ENCODE measurements around the gene MROH8. TPM values are rescaled to one million over a fixed set of nuclear protein-coding genes. Genes with fewer than 3 reads are reported as not detected.

The MROH8 gene
- polyA plus RNA-seq, 1 of the 3 experiments (the other 2 are of a cell fraction), result 3.5 TPM

- 78% methylated on average over 3 of the region's 4 CpGs for WGBS (ENCODE audit: low lambda C conversion rate)
- H3K27me3 ChIP-seq (ENCODE audit: insufficient read depth), result no peaks in the 10 kb centered on the region
- no peaks in the 10 kb centered on the region for H3K79me2 ChIP-seq (ENCODE audit: insufficient read depth)
- peaks cover under 1% of the 10 kb centered on the region for H3F3A ChIP-seq (replicated peaks; ENCODE audit: insufficient read depth)
- no peaks in the 10 kb centered on the region for H3K9me3 ChIP-seq
- H3K36me3 ChIP-seq (replicated peaks in 1 of 2; ENCODE audit: control insufficient read depth in 1 of 2, insufficient read depth in 2 of 2, low read length in 1 of 2), result no peaks in the 10 kb centered on the region
- H3K4me2 ChIP-seq, result no peak overlapping the region
- no peaks in the 10 kb centered on the region for H4K20me1 ChIP-seq (ENCODE audit: insufficient read depth)
- TF ChIP-seq CHD2 (IDR thresholded peaks at IDR 0.05; ENCODE audit: low read length, partially characterized antibody) (no peak), IRF3 (IDR thresholded peaks at IDR 0.05; ENCODE audit: low read depth, low read length) (no peak), MEF2A (IDR thresholded peaks at IDR 0.05; ENCODE audit: borderline replicate concordance, low read depth) (no peak), RFX5 (IDR thresholded peaks at IDR 0.05; ENCODE audit: low read length) (no peak), GABPA (IDR thresholded peaks at IDR 0.05; ENCODE audit: low read depth) (no peak), RXRA (IDR thresholded peaks at IDR 0.05; ENCODE audit: borderline replicate concordance, low read depth) (no peak), ELF1 (IDR thresholded peaks at IDR 0.05) (no peak), NRF1 (IDR thresholded peaks at IDR 0.05; ENCODE audit: low read depth, low read length) (no peak), EZH2phosphoT487 (IDR thresholded peaks at IDR 0.05; ENCODE audit: borderline replicate concordance, low read depth) (no peak), JUND (IDR thresholded peaks at IDR 0.05) (no peak), FOXJ3 (CRISPR knock-in tag; IDR thresholded peaks at IDR 0.05) (no peak), EP300 (IDR thresholded peaks at IDR 0.05; ENCODE audit: borderline replicate concordance in 1 of 2, low read depth in 1 of 2, low read length in 1 of 2) (no peak), YY1 (IDR thresholded peaks at IDR 0.05; ENCODE audit: low read depth) (no peak), SMC3 (IDR thresholded peaks at IDR 0.05; ENCODE audit: low read depth, low read length) (no peak), TAF1 (IDR thresholded peaks at IDR 0.05; ENCODE audit: borderline replicate concordance, low read depth, low read length) (no peak)
- no peak overlapping the region for H2AFZ ChIP-seq (ENCODE audit: low read depth)
- H3K4me1 ChIP-seq (ENCODE audit: control insufficient read depth in 1 of 2, insufficient read depth in 2 of 2, low read depth in 1 of 2, low read length in 1 of 2), result no peaks in the 10 kb centered on the region
- DNase-seq, result no peak
- CTCF ChIA-PET, result no interaction called here
- POLR2A ChIA-PET, result no interaction called here
- no peak overlapping the region for H3K4me3 ChIP-seq (ENCODE audit: low read depth in 2 of 2, low read length in 1 of 2)
- no peaks in the 10 kb centered on the region for H3K9me2 ChIP-seq
- no peak overlapping the region for H3K9ac ChIP-seq
- H3K27ac ChIP-seq (ENCODE audit: low read depth in 2 of 2, low read length in 1 of 2), result no peak overlapping the region
These were observed 70.7 kb downstream of the MROH8 start for GRCh38 chr20:37108676-37109075.

GRCh38 chr20:37102571-37102970 lies 76.8 kb downstream of the MROH8 start:
- peaks cover 4% of the 10 kb centered on the region for H3F3A ChIP-seq (replicated peaks; ENCODE audit: insufficient read depth)
- no peak overlapping the region for H3K4me3 ChIP-seq (ENCODE audit: low read depth in 2 of 2, low read length in 1 of 2)
- ChIA-PET POLR2A (interaction anchor here (0.7 kb wide), 1 partner anchor 13 kb away, joined by 3 read pairs; no protein-coding TSS in a partner anchor), CTCF (no interaction called here)
- no peak overlapping the region for H3K9ac ChIP-seq
- no peaks in the 10 kb centered on the region for H3K9me2 ChIP-seq
- no peak overlapping the region for H2AFZ ChIP-seq (ENCODE audit: low read depth)
- 91% methylated on average over 6 of the region's 6 CpGs for WGBS (ENCODE audit: low lambda C conversion rate)
- H4K20me1 ChIP-seq (ENCODE audit: insufficient read depth), result no peaks in the 10 kb centered on the region
- no peak overlapping the region for H3K27ac ChIP-seq (ENCODE audit: low read depth in 2 of 2, low read length in 1 of 2)
- H3K79me2 ChIP-seq (ENCODE audit: insufficient read depth), result no peaks in the 10 kb centered on the region
- H3K4me1 ChIP-seq (ENCODE audit: control insufficient read depth in 1 of 2, insufficient read depth in 2 of 2, low read depth in 1 of 2, low read length in 1 of 2), result no peaks in the 10 kb centered on the region
- no peak overlapping the region for H3K4me2 ChIP-seq
- no peaks in the 10 kb centered on the region for H3K36me3 ChIP-seq (replicated peaks in 1 of 2; ENCODE audit: control insufficient read depth in 1 of 2, insufficient read depth in 2 of 2, low read length in 1 of 2)
- DNase-seq, result no peak
- H3K27me3 ChIP-seq (ENCODE audit: insufficient read depth), result no peaks in the 10 kb centered on the region
- H3K9me3 ChIP-seq, result no peaks in the 10 kb centered on the region
- TF ChIP-seq USF2 (IDR thresholded peaks at IDR 0.05; ENCODE audit: borderline replicate concordance, low read depth, low read length) (no peak), PBX3 (IDR thresholded peaks at IDR 0.05) (no peak), SIN3A (IDR thresholded peaks at IDR 0.05; ENCODE audit: borderline replicate concordance, low read depth, low read length) (no peak), MAX (IDR thresholded peaks at IDR 0.05; ENCODE audit: low read depth) (no peak), EP300 (IDR thresholded peaks at IDR 0.05; ENCODE audit: borderline replicate concordance in 1 of 2, low read depth in 1 of 2, low read length in 1 of 2) (no peak), ZBTB33 (IDR thresholded peaks at IDR 0.05; ENCODE audit: borderline replicate concordance, low read depth) (no peak), FOSL2 (IDR thresholded peaks at IDR 0.05; ENCODE audit: borderline replicate concordance, low read depth) (no peak), POLR2AphosphoS5 (IDR thresholded peaks at IDR 0.05; ENCODE audit: low read depth, low read length) (no peak), RCOR1 (IDR thresholded peaks at IDR 0.05; ENCODE audit: low read length) (no peak), CHD2 (IDR thresholded peaks at IDR 0.05; ENCODE audit: low read length, partially characterized antibody) (no peak), GABPA (IDR thresholded peaks at IDR 0.05; ENCODE audit: low read depth) (no peak), IRF3 (IDR thresholded peaks at IDR 0.05; ENCODE audit: low read depth, low read length) (no peak), MEF2A (IDR thresholded peaks at IDR 0.05; ENCODE audit: borderline replicate concordance, low read depth) (no peak)
